Epithelial cell of esophagus (primary cell): ENCODE data around the gene LEMD1.
"Not testable (repeated sequence)": the region's sequence is repeated elsewhere in the genome, so short reads cannot be mapped to it uniquely, and the experiment has no call there.

ENCODE experiments used
- DNase-seq: peaks from one replicate; pipeline ENCODE4 v3.0.0; 2010; ENCODE audit warnings: low read depth
- H3K4me3 ChIP-seq: 2 replicates; pipeline ENCODE4 v1.5.1; 2011; ENCODE audit warnings: mild to moderate bottlenecking, low read length, control low read depth
- TF ChIP-seq, protein P1 (sequence below): IDR thresholded peaks from 2 replicates; pipeline ENCODE4 v1.5.1; 2011; ENCODE audit warnings: low read depth, mild to moderate bottlenecking, low read length, control low read depth, inconsistent platforms; ENCODE audit not compliant: insufficient read depth; ENCODE audit errors: missing control alignments

LEMD1 gene

DNA sequence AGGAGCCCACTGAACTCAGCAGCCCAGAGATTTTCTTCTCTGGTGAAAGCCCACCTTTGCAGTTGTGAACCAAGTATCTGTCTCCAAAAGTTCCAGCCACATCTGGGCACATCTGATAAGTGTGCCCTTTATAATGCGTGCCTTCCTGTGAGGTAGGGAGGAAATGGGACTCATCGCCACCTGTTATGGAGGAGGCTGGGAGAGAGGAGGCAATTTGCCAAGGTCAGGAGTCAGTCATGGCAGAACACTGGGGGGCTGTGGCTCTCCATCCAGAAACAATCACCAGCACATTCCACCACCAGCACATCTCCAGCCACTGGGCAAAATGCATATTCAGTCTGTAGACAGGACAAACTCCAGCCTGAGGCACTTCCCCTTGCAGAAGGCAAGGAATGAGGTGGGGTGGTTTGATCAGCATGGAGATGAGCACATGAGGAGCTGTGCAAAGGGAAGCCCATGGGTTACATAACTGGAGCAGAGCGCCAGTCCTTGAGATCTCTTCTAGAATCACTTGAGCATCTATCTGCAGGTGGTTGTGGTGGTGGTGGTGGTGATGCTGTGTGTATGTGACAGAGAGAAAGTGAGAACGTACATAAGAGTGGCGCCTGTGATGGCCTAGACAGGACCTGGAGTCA is 15.0 kb upstream of the LEMD1 start:
- H3K4me3 ChIP-seq = no peak overlapping the region
- DNase-seq = no peak
- TF ChIP-seq, protein P1, sequence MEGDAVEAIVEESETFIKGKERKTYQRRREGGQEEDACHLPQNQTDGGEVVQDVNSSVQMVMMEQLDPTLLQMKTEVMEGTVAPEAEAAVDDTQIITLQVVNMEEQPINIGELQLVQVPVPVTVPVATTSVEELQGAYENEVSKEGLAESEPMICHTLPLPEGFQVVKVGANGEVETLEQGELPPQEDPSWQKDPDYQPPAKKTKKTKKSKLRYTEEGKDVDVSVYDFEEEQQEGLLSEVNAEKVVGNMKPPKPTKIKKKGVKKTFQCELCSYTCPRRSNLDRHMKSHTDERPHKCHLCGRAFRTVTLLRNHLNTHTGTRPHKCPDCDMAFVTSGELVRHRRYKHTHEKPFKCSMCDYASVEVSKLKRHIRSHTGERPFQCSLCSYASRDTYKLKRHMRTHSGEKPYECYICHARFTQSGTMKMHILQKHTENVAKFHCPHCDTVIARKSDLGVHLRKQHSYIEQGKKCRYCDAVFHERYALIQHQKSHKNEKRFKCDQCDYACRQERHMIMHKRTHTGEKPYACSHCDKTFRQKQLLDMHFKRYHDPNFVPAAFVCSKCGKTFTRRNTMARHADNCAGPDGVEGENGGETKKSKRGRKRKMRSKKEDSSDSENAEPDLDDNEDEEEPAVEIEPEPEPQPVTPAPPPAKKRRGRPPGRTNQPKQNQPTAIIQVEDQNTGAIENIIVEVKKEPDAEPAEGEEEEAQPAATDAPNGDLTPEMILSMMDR = no peak

- no peak for DNase-seq
- TF ChIP-seq, protein P1 = no peak
- H3K4me3 ChIP-seq = no peak overlapping the region
These were observed 14.0 kb upstream of the LEMD1 start for GRCh38 chr1:205435578-205436573.

GRCh38 chr1:205434738-205435137 is 12.9 kb upstream of the LEMD1 start:
- no peak overlapping the region for H3K4me3 ChIP-seq
- no peak for DNase-seq
- TF ChIP-seq, protein P1 = no peak

- not testable (repeated sequence) for DNase-seq, H3K4me3 ChIP-seq
These were observed 10.8 kb upstream of the LEMD1 start for GRCh38 chr1:205432692-205433091.

DNA sequence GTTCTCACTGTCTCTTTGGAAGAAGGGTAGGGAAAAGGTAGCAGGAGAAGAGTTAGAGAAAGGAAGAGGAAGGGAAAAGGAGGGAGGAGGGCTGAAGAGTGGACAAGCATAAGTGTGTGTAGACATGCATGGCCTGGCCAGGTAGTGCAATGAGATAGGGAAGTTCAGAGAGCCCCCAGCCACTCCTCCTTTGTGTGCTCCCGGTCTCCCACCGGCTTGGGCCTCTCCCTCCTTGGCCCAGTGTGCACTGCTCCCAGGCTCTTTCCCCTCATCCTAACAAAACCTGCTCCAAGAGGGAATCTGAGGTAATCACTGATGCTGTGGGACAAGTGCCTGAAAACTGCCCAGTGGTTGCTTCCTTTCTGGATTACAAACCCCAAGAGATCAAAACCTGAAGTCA is 10.3 kb upstream of the LEMD1 start:
- DNase-seq = no peak
- H3K4me3 ChIP-seq = no peak overlapping the region
- TF ChIP-seq, protein P1 = no peak

GRCh38 chr1:205430696-205431305 is 8.9 kb upstream of the LEMD1 start:
- H3K4me3 ChIP-seq = peak overlapping the region; percentile 47
- TF ChIP-seq, protein P1 = peak; percentile 89
- DNase-seq = peak; percentile 49
